Hematopoietic multipotent progenitor cell (in vitro differentiated cells): ENCODE measurements around the gene SLC37A4. TPM values are rescaled to one million over a fixed set of nuclear protein-coding genes. Genes with fewer than 3 reads are reported as not detected.
A peak's percentile ranks its signal among the peaks of the same experiment; 100 is the strongest.
"Not testable (repeated sequence)": the region's sequence is repeated elsewhere in the genome, so short reads cannot be mapped to it uniquely, and the experiment has no call there.

Experiments used
- DNase-seq, 3 donors: peaks; one replicate each; pipeline ENCODE4 v3.0.0-alpha.2; 2011 to 2015; ENCODE audit warnings: low read depth in 2 of 3, low spot score in 2 of 3
- total RNA-seq: library from RNA; depleted of rRNA; stranded (reverse); fragments of >200 nt; gene quantifications from one replicate; pipeline ENCODE4 v1.2.3, GENCODE V29; 2012

The SLC37A4 gene
- total RNA-seq, 1 donor = 23.7 TPM

DNA sequence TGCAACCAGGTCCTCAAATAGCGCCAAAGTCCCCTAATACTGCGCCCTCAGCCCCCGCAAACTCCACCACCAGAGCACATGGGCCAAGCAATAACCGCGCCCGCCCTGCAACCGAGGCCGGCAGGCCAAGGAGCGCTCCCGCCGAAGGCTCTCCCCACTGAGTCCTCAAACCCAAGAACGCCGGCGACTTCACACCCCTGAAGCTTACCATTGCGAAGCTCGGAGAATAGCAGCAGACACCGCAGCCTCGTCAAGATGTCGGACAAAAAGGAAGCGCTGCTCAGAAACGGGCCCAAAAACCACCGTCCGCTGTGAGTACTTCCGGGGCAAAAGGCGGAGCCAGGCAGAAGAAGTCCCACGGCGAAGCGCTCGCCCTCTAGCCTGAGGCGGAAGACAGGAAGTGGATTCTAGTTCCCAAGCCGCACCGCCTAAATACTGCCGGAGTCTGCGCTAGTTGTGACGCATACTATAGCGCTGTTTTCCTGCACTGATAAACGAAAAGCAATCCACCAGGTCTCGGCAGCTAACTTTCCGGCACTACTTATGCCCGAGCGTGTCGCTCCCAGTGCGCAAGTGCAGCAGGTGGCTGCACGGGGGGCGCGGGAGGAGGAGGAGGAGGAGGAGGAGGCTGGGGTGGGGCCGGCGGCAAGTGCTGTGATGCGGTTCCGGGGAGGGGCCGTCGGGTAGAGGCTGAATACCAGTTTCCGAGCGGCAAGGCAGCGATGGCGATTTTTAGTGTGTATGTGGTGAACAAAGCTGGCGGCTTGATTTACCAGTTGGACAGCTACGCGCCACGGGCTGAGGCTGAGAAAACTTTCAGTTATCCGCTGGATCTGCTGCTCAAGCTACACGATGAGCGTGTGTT, 12.4 kb downstream of the SLC37A4 start, which contains the start of the genes RPS25 and TRAPPC4:
Gene RPS25, minus strand, starts transcription at position 270 of the 865 bp plus-strand sequence. Its CDS starts 59 bp downstream, at position 211.
Gene TRAPPC4, plus strand, starts transcription at position 693 of the 865 bp plus-strand sequence. Its CDS starts 30 bp downstream, at position 723.
- peak; percentile 87 to 98 (median 97) for DNase-seq

DNA sequence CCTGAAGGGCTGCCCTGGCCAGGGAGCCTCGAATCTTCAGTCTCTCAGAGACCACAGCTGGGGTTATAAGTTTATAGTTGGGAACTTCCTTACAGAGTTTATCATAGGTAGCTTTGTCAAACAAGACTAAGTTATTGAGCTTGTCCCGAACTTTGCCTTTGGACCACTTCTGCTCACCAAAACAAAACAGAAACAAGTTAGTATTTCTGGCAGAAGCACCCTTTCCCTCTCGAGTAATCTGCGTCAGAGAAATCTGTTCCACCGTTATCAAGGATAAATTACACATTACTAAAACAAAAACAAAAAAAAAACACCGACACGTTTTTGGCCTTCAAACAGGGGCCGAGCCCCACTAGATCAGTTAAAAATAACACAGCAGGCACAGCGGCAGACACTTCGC, 13.3 kb downstream of the SLC37A4 start:
- DNase-seq = not testable (repeated sequence)

DNA sequence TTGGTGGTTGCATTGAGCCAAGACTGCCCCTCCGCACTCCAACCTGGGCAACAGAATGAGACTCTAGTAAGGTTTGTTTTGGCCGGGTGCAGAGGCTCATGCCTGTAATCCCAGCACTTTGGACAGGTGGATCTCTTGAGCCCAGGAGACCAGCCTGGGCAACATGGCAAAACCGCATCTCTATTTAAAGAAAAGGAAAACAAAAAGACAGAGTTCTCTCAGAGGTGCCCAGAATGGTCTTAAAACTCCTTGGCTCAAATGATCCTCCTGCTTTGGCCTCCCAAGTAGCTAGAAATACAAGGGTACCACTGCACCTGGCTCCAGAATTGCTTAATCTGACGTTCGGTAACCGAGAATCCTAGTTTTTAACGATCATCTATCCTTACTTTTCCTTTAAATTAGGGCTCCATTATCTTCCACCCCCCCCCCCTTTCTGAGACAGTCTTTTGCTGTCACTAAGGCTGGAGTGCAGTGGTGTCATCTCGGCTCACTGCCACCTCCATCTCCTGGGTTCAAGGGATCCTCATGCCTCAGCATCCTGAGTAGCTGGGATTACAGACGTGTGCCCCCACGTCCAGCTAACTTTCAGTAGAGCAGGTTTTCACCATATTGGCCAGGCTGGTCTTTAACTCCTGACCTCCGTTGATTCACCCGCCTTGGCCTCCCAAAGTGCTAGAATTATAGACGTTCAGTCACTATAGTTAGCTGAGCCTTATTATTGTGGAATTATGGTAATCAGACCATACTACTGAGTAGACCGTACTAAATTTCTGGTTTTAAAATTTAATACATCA, 14.3 kb downstream of the SLC37A4 start:
- no peak for DNase-seq

DNA sequence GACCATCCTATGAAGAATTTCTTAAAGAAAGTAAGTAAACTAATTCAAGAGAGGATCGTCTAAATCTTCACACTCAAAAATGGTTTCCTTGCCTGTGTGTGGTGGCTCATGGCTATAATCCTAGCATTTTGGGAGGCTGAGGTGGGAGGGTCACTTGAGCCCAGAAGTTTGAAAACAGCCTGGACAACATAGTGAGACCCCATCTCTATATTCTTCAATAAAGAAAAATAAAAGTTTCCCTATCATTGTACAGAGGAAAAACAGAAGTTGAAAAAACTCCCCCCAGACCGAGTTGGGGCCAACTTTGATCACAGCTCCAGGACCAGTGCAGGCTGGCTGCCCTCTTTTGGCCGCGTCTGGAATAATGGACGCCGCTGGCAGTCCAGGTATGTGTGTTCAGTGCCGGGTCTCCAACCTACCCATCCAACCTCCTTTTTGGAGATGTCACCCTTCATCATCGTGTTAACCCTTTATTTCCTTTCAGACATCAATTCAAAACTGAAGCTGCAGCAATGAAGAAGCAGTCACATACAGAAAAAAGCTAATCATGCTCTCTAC, 15.5 kb downstream of the SLC37A4 start:
- DNase-seq = peak in 1 of 3 donors; percentile 18

DNA sequence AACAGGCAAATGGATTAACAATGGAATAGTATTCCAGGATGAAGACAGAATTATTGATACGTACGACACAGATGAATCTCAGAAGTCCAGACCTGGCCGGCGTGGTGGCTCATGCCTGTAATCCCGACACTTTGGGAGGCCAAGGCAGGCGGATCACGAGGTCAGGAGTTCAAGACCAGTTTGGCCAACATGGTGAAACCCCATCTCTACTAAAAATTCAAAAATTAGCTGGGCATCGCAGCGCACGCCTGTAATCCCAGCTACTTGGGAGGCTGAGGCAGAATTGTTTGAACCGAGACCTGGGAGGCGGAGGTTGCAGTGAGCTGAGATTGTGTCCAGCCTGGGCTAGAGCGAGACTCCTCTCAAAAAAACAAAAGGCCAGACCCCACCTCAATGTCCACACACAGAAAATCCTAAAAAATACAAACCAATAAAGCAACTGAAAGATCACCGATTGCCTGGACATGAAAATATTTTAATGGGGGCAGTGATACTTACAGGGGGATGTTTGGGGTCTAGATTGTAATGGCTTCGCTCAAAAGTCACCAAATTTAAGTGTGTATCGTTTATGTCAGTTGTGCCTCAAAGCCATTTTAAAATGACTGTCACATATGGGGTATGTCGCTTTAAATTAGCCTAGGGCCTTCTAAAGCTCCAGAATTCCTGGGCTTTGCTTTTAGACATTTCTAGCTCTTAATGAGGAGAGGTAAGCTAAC, 16.3 kb downstream of the SLC37A4 start:
- no peak for DNase-seq

DNA sequence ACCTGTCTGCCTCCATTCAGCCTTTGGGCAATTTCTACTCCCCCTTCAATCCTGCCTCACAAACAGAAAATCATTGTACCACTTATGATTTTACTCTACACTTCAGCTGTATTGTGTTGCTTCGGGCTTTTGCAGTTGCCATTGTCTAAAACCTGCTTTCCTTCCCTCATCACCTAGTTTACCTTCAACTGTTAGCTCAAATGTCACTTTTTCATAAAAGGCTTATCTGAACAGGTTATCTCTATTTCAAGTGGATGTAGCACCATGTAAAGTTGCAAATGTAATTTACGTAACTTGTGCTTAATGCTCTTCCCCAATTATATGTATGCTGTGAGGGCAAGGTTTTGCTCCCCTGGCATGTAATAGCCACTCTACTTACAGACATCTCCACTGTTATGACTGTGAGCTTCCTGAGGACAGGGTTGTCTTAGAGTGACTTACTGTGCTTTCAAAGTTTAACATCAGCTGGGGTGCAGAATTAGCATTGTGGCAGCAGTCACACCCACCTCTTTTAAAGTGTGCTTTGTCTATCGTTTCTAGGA, 18.0 kb downstream of the SLC37A4 start:
- no peak for DNase-seq

DNA sequence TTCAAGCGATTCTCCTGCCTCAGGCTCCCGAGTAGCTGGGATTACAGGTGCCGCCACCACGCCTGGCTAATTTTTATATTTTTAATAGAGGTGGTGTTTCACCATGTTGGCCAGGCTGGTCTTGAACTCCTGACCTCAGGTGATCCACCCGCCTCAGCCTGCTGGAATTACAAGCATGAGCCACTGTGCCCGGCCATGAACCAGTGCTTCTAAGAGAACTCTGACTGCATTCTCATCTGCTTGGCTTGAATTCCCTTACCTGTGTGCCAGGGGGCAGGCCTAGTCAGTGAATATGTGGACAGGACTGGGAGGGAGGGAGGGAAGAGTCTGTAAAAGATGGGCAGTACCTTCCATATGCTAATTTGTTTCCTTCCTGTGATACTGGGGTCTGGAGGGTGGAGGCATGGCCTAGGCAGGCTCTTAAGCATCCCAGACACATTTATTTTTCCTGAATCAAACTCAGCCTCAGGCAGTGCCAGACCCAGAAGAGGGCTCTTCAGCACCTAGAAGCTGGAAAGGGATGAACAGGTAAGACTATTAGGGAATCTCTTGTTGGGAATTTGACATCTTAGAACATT, 19.1 kb downstream of the SLC37A4 start:
- DNase-seq = no peak

DNA sequence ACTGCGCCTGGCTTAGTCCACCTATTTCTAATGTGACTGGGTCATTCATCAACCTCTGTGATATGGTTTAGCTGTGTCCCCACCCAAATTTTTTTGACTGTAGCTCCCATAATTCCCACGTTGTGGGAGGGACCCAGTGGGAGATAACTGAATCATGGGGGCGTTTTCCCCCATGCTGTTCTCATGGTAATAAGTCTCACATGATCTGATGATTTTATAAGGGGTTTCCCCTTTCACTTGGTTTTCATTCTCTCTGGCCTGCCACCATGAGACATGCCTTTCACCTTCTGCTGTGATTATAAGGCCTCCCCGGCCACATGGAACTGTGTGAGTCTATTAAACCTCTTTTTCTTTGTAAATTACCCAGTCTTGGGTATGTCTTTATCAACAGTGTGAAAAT, 24.0 kb downstream of the SLC37A4 start:
- DNase-seq = no peak

DNA sequence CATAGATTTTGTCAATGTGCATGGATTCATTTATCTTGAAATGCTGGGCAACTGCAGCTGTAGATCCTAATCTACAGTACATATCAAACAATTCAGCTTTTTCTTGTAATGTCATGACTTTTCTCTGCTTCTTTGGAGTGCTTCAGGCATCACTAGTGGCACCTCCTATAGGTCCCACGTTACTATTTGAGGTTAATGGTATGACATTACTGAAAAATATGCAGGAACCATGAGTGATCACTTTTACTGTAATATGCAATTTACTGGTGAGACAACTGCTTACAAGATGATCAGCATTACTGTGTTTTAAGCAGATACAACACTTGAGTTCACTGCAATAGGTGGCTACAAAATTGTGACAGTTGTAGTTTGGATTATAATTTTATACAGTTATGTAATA, 29.8 kb downstream of the SLC37A4 start:
- DNase-seq = no peak

DNA sequence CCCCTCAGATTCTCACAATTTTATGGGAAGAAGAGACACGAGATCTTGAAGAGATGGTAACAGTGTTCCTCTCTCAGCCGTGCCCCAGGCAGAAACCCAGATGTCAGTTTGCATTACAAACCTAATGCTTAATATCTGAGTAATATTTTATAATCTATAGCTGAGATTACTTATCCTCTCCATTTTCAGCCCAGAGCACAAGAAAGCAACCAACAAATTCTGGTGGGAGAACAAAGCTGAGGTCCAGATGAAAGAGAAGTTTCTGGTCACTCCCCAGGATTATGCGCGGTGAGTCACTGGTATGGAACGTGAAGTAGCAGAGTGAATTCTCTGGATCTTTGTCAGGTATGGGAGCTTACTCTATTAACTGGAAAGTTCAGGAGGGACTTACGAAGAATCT, 31.9 kb downstream of the SLC37A4 start:
- no peak for DNase-seq

DNA sequence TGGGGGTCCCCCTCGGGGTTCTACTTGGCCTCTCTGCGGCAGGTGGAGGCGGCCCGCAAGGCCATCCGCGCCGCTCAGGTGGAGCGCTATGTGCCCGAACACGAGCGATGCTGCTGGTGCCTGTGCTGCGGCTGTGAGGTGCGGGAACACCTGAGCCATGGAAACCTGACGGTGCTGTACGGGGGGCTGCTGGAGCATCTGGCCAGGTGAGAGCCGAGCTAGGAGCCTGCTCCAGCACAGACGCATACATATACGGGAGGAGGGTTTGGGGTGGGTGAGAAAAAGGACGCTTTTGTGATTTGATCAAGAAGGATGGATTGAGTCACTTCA, 32.3 kb downstream of the SLC37A4 start:
- no peak for DNase-seq

DNA sequence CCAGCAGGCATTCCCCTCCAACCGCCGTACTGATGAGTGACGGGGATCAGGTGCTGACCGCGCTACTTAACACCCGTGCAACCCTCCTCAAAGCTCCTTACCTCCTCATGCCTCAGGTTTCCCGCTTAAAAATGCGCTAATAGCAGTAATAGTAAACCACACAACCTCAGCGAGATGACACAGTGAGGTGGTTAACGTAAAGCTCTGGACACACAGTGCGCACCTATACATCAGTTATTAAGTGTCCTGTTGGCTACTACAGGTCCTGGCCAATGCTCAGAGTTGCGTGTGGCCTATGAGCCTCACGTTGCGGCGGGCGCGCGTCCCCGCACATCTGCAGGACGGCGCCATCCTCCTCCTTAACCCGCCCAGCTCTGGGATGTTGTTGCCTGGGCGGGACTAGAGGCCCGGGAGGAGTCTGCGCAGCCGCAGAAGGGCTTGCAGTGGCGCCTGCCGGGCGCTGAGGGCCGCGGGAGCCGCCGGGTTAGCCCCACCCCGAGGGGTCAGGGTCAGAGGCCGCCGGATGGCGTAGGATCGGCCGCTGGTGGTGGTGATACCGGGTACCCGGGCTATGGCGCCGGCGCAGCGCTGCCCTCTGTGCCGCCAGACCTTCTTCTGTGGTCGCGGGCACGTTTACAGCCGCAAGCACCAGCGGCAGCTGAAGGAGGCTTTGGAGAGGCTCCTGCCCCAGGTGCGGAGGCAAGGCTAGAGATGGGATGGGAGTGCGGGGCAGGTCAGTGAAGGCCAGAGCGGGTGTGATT, 32.9 kb downstream of the SLC37A4 start, which contains the start of gene CENATAC:
Gene CENATAC, plus strand, starts transcription at position 512 of the 761 bp plus-strand sequence. Its CDS starts 60 bp downstream, at position 572.
- DNase-seq = peak; percentile 85 to 89 (median 87)

DNA sequence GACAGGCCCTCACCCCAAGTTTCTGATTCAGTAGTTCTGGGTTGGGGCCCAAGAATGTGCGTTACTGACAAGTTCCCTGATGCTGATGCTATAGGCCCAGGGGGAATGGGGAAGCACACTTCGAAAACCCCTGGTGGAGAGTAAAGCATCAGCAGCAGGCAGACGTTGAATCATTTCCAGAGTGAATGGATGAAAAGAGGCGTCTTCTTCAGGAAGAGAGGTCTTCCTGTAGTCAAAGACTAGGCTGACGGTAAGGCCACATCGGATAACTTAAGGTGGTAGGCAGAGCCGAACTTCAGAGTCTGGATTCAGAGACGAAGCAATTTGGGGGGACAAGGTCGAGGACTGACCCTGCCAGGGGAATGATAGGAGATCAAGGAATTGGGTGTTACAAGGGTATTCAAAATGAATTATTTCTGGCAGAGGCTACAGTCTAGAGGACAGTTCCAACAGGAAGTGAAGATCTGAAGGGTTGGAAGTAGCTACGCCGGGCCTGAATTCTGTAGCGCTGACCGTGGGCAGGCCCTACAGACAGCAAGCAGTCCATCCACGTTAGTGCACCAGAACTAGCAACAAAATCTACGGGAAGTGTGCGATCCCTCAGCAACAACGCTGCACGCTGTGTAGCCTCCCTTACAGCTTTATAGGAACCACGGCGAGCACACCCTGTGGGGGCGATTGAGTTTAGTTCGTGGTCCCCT, 33.6 kb downstream of the SLC37A4 start:
- peak; percentile 23 to 71 (median 65) for DNase-seq

DNA sequence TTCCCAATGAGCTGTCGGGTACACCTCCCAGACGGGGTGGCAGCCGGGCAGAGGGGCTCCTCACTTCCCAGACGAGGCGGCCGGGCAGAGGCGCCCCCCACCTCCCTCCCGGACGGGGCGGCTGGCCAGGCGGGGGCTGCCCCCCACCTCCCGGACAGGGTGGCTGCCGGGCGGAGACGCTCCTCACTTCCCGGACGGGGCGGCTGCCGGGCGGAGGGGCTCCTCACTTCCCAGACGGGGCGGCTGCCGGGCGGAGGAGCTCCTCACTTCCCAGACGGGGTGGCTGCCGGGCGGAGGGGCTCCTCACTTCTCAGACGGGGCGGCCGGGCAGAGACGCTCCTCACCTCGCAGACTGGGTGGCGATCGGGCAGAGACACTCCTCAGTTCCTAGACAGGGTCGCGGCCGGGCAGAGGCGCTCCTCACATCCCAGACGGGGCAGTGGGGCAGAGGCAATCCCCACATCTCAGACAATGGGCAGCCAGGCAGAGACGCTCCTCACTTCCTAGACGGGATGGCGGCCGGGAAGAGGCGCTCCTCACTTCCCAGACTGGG, 39.1 kb downstream of the SLC37A4 start:
- not testable (repeated sequence) for DNase-seq

DNA sequence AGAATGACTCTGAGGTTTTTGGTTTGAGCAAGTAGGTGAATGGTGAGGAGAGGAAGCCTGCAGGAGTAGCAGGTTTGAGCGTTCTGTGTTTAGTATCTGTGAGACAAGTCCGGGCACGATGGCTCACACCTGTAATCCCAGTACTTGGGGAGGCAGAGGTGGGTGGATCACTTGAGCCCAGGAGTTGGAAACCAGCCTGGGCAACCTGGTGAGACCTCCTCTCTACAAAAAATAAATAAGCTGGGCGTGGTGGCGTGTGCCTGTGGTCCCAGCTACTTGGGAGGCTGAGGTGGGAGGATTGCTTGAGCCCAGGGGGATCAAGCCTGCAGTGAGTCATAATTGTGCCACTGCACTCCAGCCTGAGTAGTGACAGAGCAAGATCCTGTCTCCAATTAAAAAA, 42.4 kb downstream of the SLC37A4 start:
- no peak for DNase-seq

DNA sequence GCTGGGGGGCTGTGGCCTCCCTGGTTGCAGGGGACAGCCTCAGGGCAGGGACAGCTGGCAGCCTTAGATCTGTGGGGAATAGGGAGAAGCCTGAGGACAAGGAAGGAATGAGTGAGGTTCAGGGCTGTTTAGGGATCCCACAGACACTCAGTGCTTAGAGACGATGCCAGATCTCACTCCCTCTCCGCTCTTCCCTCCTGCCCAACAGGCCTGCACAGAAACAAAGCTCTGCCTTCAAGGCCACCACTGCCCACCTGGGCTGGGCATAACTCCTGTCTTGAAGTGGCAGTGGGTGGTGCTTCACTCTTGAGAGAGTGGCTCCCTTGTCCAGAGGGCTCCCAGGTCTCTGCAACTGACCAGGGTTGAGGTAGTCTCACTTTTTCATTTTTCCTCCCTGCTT, 45.9 kb downstream of the SLC37A4 start:
- DNase-seq = no peak

DNA sequence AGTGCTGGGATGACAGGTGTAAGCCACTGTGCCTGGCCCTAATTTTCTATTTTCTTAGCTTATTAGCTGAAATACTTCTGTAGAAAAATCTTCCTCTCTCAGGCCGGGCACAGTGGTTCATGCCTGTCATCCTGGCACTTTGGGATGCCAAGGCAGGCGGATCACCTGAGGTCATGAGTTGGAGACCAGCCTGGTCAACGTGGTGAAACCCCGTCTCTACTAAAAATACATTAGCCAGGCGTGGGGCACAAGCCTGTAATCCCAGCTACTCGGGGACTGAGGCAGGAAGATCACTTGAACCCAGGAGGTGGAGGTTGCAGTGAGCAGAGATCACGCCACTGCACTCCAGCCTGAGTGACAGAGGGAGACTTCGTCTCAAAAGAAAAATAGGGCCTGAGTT, 46.3 kb downstream of the SLC37A4 start:
- DNase-seq = not testable (repeated sequence)

DNA sequence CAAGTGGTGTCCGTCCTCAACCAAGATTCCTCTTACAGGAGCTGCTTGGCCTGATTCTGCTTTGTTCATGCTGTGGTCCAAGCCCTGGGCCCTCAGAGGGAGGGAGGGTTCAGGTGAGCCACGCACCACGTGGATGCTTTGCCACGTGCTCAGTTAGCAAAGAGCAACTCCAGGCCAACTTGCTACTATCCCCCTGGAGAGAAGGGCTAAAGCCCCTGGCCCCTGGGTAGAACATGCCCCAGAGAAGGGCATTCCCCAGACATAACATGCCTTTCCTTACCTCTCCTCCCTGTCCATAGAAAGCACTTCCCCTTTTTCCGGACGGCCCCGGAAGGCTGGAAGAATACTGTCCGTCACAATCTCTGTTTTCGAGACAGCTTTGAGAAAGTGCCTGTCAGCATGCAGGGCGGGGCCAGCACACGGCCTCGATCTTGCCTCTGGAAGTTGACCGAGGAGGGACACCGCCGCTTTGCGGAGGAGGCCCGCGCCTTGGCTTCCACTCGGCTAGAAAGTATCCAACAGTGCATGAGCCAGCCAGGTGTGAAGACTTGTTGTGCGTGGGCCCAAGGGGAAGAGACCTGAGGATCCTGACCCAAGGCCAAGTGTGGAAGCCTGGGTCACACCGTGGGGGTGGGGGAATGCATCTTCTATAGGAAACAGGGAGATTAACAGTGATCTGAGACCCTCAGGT, 50.3 kb downstream of the SLC37A4 start:
- DNase-seq = no peak
